SH-SY5Y (cell line): ENCODE measurements around the gene CACNA1A.

Source experiments
- GATA2 ChIP-seq: IDR thresholded peaks from 2 replicates; pipeline ENCODE4 v1.6.1; 2011; ENCODE audit warnings: mild to moderate bottlenecking, low read depth, low read length
- GATA3 ChIP-seq: IDR thresholded peaks from 2 replicates; pipeline ENCODE4 v1.6.1; 2011; ENCODE audit warnings: low read depth, mild to moderate bottlenecking, low read length, moderate library complexity

Gene CACNA1A

GRCh38 chr19:13252569-13253335 is 253.5 kb downstream of the CACNA1A start:
- TF ChIP-seq GATA3 (no peak), GATA2 (no peak)

- TF ChIP-seq GATA2: no peak
- TF ChIP-seq GATA3: no peak
These were observed 261.4 kb downstream of the CACNA1A start for GRCh38 chr19:13244920-13245319.

- TF ChIP-seq GATA2 (no peak), GATA3 (no peak)
These were observed 264.8 kb downstream of the CACNA1A start for GRCh38 chr19:13241231-13242104.

GRCh38 chr19:13240312-13241022 is 265.8 kb downstream of the CACNA1A start:
- no peak for TF ChIP-seq GATA3
- no peak for TF ChIP-seq GATA2

- TF ChIP-seq GATA2 (no peak), GATA3 (no peak)
These were observed 267.3 kb downstream of the CACNA1A start for GRCh38 chr19:13238891-13239534.

GRCh38 chr19:13234518-13234917 is 271.8 kb downstream of the CACNA1A start:
- TF ChIP-seq GATA2 (no peak), GATA3 (no peak)

- TF ChIP-seq GATA3 (no peak), GATA2 (no peak)
These were observed 274.6 kb downstream of the CACNA1A start for GRCh38 chr19:13231663-13232062.

- TF ChIP-seq GATA2 (no peak), GATA3 (no peak)
These were observed 277.0 kb downstream of the CACNA1A start for GRCh38 chr19:13229246-13229645.

GRCh38 chr19:13228561-13228960 is 277.7 kb downstream of the CACNA1A start:
- TF ChIP-seq GATA2: no peak
- TF ChIP-seq GATA3: no peak

GRCh38 chr19:13226983-13227382 is 279.3 kb downstream of the CACNA1A start:
- TF ChIP-seq GATA3: no peak
- no peak for TF ChIP-seq GATA2

- TF ChIP-seq GATA2: no peak
- no peak for TF ChIP-seq GATA3
These were observed 280.1 kb downstream of the CACNA1A start for GRCh38 chr19:13225973-13226865.

- TF ChIP-seq GATA2 (no peak), GATA3 (no peak)
These were observed 281.2 kb downstream of the CACNA1A start for GRCh38 chr19:13225085-13225484.

GRCh38 chr19:13220847-13221246 is 285.4 kb downstream of the CACNA1A start:
- TF ChIP-seq GATA2 (no peak), GATA3 (no peak)
